Activated T-helper 1 cell treated with anti-CD3 and anti-CD28 coated beads, Interleukin-12 subunit alpha, Interleukin-12 subunit beta, Interleukin-2, Interleukin-4 antibody, amounts not matched to agents 30 ng/mL and 10 ng/mL and 1 ng/mL, durations not matched to agents 14 hours and 24 hours and 36 hours (primary cell): ENCODE measurements around the gene CD48. TPM values are rescaled to one million over a fixed set of nuclear protein-coding genes. Genes with fewer than 3 reads are reported as not detected.
A peak's percentile ranks its signal among the peaks of the same experiment; 100 is the strongest.

Experiments used
- DNase-seq: peaks from one replicate; pipeline ENCODE4 v3.0.0; 2021; ENCODE audit warnings: low spot score
- H3K27ac Mint-ChIP-seq: one replicate; pipeline ENCODE4 v1.8.0; 2021; ENCODE audit warnings: mild to moderate bottlenecking, mixed read lengths
- H3K27me3 Mint-ChIP-seq: one replicate; pipeline ENCODE4 v1.8.0; 2022; ENCODE audit warnings: mild to moderate bottlenecking, moderate library complexity, mixed read lengths; ENCODE audit not compliant: insufficient read depth
- H3K36me3 Mint-ChIP-seq: one replicate; pipeline ENCODE4 v1.8.0; 2021; ENCODE audit warnings: low read depth, mixed read lengths
- H3K4me1 Mint-ChIP-seq: one replicate; pipeline ENCODE4 v1.8.0; 2021; ENCODE audit warnings: low read depth, mixed read lengths
- H3K4me3 Mint-ChIP-seq: one replicate; pipeline ENCODE4 v1.8.0; 2021; ENCODE audit warnings: mild to moderate bottlenecking, moderate library complexity, mixed read lengths
- H3K9me3 Mint-ChIP-seq: one replicate; pipeline ENCODE4 v1.8.0; 2021; ENCODE audit warnings: mixed read lengths
- intact Hi-C: fragments of 100-400 bp; cut with micrococcal nuclease; formaldehyde crosslinking; loops from one replicate; pipeline ENCODE4 v1.15.1; 2024
- total RNA-seq: library from RNA; stranded (reverse); gene quantifications from 2 replicates; pipeline ENCODE4 v1.2.3, GENCODE V29; 2022

The CD48 gene
- total RNA-seq, 1 donor from 2014 or later: 219 TPM

DNA sequence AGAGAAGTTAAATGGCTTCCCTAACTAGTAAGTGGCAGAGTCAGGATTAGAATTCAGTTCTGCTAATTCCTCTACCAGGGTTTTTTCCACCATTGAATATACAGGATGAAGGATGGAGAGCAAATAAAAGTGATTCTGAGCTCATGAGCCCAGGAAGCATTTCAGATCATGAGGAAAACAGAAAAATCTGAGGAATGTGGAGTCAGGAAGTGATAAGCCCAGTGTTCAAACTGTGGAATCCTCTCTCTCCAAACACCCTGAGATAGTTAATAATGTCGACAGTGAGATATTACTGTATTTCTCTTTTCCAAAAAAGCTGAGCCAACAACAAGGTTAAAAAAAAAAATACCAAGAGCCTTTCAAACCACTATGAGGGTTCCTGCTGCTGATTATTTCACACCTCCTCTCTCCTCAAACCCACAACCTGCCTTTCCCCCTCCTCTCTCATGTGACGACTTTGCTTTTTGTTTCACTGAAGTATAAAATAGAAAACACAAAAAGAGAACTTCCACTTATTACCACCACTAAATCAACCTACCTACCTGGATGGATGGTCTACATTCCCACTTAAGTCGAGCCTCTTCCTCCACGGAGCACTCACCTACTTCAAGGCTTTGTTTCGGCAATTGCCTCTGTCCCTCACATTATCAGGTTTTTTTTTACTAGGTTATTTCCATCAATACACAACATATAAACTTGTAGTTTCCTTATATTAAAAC lies 73.6 kb downstream of the CD48 start:
- H3K4me3 Mint-ChIP-seq: peak overlapping the region; percentile 66
- peak; percentile 64 for DNase-seq
- peaks cover 85% of the 10 kb centered on the region for H3K36me3 Mint-ChIP-seq
- intact Hi-C loops: loop anchor here (1.0 kb wide), 3 partner anchors 9 to 15 kb away; partner anchors contain the start of gene SLAMF1
- no peaks in the 10 kb centered on the region for H3K9me3 Mint-ChIP-seq
- H3K27ac Mint-ChIP-seq: peak overlapping the region; percentile 97
- H3K27me3 Mint-ChIP-seq: no peaks in the 10 kb centered on the region
- H3K4me1 Mint-ChIP-seq: peaks cover 93% of the 10 kb centered on the region

- no peak for DNase-seq
- Mint-ChIP-seq H3K4me1 (peaks cover 91% of the 10 kb centered on the region), H3K27ac (peak overlapping the region; percentile 97), H3K27me3 (no peaks in the 10 kb centered on the region), H3K4me3 (peak overlapping the region; percentile 66), H3K36me3 (peaks cover 83% of the 10 kb centered on the region), H3K9me3 (no peaks in the 10 kb centered on the region)
- intact Hi-C loops: no loop called here
Measured at GRCh38 chr1:160637065-160637464, 74.6 kb downstream of the CD48 start.

DNA sequence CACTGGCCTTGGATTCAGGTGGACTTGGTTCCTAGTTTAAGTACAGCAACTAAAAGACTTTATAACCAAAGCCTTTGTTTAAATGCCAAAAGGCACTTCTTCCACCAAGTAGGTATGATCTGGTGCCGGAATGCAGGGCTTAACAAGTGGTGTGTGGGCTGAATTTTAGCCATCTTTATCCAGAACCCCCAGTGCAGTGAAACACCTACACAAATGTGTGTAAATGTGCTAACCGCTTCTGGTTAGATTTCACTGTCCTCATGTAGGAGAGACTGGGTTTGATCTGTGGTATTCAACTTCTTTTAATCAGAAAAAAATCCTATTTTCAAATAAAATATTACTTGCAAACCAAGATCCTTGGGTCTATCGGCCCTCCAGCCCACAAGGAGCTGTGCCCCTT lies 75.1 kb downstream of the CD48 start:
- intact Hi-C loops: no loop called here
- Mint-ChIP-seq H3K9me3 (no peaks in the 10 kb centered on the region), H3K27ac (peak overlapping the region; percentile 77), H3K4me3 (peak overlapping the region; percentile 66), H3K36me3 (peaks cover 86% of the 10 kb centered on the region), H3K4me1 (peaks cover 91% of the 10 kb centered on the region), H3K27me3 (no peaks in the 10 kb centered on the region)
- DNase-seq: no peak

DNA sequence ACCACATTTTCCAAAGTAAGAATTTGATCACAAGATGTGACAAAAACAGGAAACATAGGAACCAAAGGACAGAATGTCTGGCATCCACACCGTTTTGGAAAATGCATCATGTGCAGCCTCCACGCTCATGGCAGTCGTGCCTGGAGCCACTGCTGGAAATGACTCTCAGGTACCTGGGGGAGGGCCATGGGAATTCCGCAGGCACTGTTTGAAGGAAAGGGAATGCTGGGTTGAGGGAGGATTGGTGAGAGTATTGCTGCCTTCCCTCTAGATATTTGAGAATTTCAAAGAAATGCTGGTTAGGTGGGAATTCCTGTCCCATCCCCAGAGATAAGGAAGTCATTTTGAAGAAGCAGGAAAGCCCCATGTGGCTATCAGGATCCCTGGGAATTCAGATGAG lies 75.5 kb downstream of the CD48 start:
- Mint-ChIP-seq H3K4me3 (peak overlapping the region; percentile 32), H3K9me3 (no peaks in the 10 kb centered on the region), H3K4me1 (peaks cover 93% of the 10 kb centered on the region), H3K27me3 (no peaks in the 10 kb centered on the region), H3K36me3 (peaks cover 88% of the 10 kb centered on the region), H3K27ac (peak overlapping the region; percentile 77)
- intact Hi-C loops: no loop called here
- DNase-seq: no peak

GRCh38 chr1:160634543-160635491 lies 76.8 kb downstream of the CD48 start:
- intact Hi-C loops: no loop called here
- Mint-ChIP-seq H3K36me3 (peaks cover 92% of the 10 kb centered on the region), H3K4me3 (peak overlapping the region; percentile 51), H3K27ac (peak overlapping the region; percentile 93), H3K9me3 (no peaks in the 10 kb centered on the region), H3K4me1 (peaks cover 95% of the 10 kb centered on the region), H3K27me3 (no peaks in the 10 kb centered on the region)
- no peak for DNase-seq

DNA sequence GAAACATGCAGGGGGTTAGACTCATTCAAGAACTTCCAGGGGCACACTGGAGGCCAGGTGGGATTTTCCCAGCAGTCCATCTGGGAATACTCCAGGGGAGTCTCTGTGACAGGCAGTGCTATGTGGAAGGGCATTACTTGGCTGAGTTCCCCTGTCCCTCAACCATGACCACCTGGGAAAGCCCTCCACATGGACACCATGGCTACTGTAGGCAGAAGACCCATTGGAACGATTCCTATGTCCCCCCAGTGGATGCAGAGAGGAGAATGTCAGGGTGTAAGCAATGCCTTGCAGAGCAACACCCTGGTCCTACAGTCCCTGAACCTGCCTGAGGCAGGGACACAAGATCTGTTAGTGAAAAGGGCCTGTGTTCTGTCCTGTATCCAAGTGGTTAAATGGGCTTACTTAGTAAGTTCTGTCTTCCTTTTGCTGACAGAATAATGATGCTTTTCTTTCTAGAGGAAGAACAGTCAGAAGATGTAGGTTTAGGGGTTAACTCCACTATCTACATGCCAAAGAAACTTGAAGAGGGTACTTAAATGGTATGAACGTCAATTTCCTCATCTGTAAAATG lies 78.2 kb downstream of the CD48 start:
- peaks cover 95% of the 10 kb centered on the region for H3K4me1 Mint-ChIP-seq
- no peaks in the 10 kb centered on the region for H3K27me3 Mint-ChIP-seq
- H3K4me3 Mint-ChIP-seq: peak overlapping the region; percentile 64
- H3K36me3 Mint-ChIP-seq: peaks cover 87% of the 10 kb centered on the region
- no peak for DNase-seq
- H3K9me3 Mint-ChIP-seq: no peaks in the 10 kb centered on the region
- intact Hi-C loops: no loop called here
- H3K27ac Mint-ChIP-seq: peak overlapping the region; percentile 93

DNA sequence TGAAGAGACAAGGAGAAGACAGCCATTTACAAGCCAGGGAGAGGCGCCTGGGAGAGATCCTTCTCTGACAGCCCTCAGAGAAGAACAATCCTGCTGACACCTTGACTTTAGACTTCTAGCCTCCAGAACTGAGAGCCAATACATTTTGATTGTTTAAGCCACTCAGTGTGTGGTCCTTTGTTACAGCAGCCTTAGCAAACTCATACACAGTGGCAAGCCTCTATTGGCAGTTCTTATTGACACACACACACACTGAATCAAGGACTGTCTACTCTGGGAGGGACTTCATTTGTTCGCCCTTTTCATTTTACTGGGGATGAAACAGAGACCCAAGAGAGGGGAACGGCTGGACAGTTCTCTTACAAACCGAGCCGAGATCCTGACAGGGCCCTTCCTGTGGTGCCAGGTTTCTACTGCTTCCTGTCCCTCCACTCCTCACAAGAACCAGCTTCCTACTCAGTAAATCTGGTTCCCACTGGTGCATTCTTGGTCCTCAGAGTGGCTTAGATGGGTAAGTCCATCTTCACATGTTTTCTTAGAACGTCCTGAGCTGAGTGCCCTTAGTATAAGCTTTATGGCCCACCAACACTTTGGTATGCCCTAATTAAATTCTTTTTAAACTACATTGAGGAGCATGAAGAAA lies 79.5 kb downstream of the CD48 start:
- Mint-ChIP-seq H3K4me1 (peaks cover 95% of the 10 kb centered on the region), H3K27ac (peak overlapping the region; percentile 99), H3K9me3 (no peaks in the 10 kb centered on the region), H3K27me3 (no peaks in the 10 kb centered on the region), H3K36me3 (peaks cover 87% of the 10 kb centered on the region), H3K4me3 (no peak overlapping the region)
- intact Hi-C loops: no loop called here
- DNase-seq: no peak

- Mint-ChIP-seq H3K36me3 (peaks cover 84% of the 10 kb centered on the region), H3K27ac (peak overlapping the region; percentile 99), H3K4me3 (peak overlapping the region; percentile 69), H3K27me3 (no peaks in the 10 kb centered on the region), H3K9me3 (no peaks in the 10 kb centered on the region), H3K4me1 (peaks cover 95% of the 10 kb centered on the region)
- intact Hi-C loops: no loop called here
- DNase-seq: no peak
Measured at GRCh38 chr1:160630523-160631451, 80.8 kb downstream of the CD48 start.

DNA sequence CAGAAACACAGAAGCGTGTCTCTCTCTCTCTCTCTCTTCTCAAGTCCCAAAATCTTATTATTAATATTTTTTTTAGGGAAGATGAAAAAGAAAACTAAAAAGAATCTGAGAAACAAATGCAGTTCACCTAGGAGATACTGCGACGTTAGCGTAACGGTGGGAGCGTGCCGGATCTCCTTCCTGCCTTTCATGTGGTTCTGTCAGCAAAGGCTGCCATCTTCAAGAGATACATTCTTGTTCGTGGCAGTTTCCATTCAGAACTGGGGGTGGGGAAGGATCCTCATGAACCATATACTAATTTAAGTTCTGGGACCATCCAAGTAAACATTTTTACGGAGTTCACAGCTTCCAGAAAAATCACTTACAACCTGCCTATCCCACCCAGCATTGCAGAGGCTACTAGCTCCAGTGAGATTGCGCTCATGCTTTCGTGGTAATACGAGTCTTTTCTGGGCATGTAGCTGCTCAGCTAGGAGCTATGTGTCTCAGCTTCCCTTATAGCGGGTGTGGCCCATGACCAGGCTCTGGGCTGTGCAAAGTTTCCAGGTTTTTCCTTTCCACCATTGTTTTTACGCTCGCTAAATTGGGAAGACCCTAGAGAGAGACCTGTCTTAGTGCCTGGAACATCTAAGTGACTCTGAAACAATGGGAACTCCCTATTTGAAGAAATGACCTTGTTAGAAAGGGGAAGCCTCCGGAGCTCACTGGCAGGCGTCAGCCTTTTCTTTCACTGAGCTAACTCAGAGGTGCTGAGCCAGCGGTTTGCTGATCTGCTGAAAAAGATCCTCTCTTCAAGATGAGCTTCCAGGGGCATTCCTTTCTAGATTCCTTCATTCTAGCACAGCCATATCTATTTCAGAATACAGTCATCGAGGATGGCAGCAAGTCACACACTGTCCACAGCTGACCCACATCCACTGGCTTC lies 82.1 kb downstream of the CD48 start:
- peak overlapping the region; percentile 69 for H3K4me3 Mint-ChIP-seq
- H3K9me3 Mint-ChIP-seq: no peaks in the 10 kb centered on the region
- H3K27me3 Mint-ChIP-seq: no peaks in the 10 kb centered on the region
- peaks cover 87% of the 10 kb centered on the region for H3K36me3 Mint-ChIP-seq
- H3K4me1 Mint-ChIP-seq: peaks cover 98% of the 10 kb centered on the region
- intact Hi-C loops: loop anchor here (1.0 to 5.0 kb wide), 2 partner anchors 9 to 138 kb away; no protein-coding TSS in a partner anchor
- H3K27ac Mint-ChIP-seq: peak overlapping the region; percentile 99
- DNase-seq: peak; percentile 76

GRCh38 chr1:160628799-160629263 lies 82.8 kb downstream of the CD48 start:
- no peak for DNase-seq
- H3K9me3 Mint-ChIP-seq: no peaks in the 10 kb centered on the region
- H3K4me1 Mint-ChIP-seq: peaks cover 98% of the 10 kb centered on the region
- H3K27ac Mint-ChIP-seq: peak overlapping the region; percentile 99
- H3K4me3 Mint-ChIP-seq: peak overlapping the region; percentile 66
- no peaks in the 10 kb centered on the region for H3K27me3 Mint-ChIP-seq
- intact Hi-C loops: loop anchor here (1.0 to 5.0 kb wide), 2 partner anchors 9 to 138 kb away; no protein-coding TSS in a partner anchor
- peaks cover 86% of the 10 kb centered on the region for H3K36me3 Mint-ChIP-seq
